ENCODE results near the gene GRM7.

Gene GRM7

GRCh38 chr3:7226393-7226792 is 365.5 kb downstream of the GRM7 start:
- Histone ChIP-seq H3K79me2 (ENCODE audit: low read length) (no peaks in the 10 kb centered on the region), H2AFZ (ENCODE audit: low read depth, low read length) (no peak overlapping the region), H3K27me3 (ENCODE audit: low read depth, low read length) (no peaks in the 10 kb centered on the region), H3K4me2 (ENCODE audit: low read length) (no peak overlapping the region), H4K20me1 (ENCODE audit: insufficient read depth, low read length) (no peaks in the 10 kb centered on the region), H3K36me3 (replicated peaks; ENCODE audit: low read depth, low read length) (no peaks in the 10 kb centered on the region), H3K9ac (ENCODE audit: low read length) (no peak overlapping the region), H3K4me1 (ENCODE audit: low read length) (no peaks in the 10 kb centered on the region), H3K27ac (ENCODE audit: low read length) (no peak overlapping the region), H3K4me3 (ENCODE audit: low read length) (no peak overlapping the region), H3K9me3 (ENCODE audit: insufficient read depth, low read length) (no peaks in the 10 kb centered on the region)
- no peak for TF ChIP-seq EZH2phosphoT487 (IDR thresholded peaks at IDR 0.05; ENCODE audit: low read depth)
- no peak for TF ChIP-seq CTCF (IDR thresholded peaks at IDR 0.05; ENCODE audit: low read depth, low read length)

- Histone ChIP-seq H3K79me2 (ENCODE audit: low read length) (no peaks in the 10 kb centered on the region), H3K4me2 (ENCODE audit: low read length) (no peak overlapping the region), H3K27me3 (ENCODE audit: low read depth, low read length) (no peaks in the 10 kb centered on the region), H3K9ac (ENCODE audit: low read length) (no peak overlapping the region), H3K4me3 (ENCODE audit: low read length) (no peak overlapping the region), H4K20me1 (ENCODE audit: insufficient read depth, low read length) (no peaks in the 10 kb centered on the region), H3K27ac (ENCODE audit: low read length) (no peak overlapping the region), H2AFZ (ENCODE audit: low read depth, low read length) (no peak overlapping the region), H3K36me3 (replicated peaks; ENCODE audit: low read depth, low read length) (no peaks in the 10 kb centered on the region), H3K9me3 (ENCODE audit: insufficient read depth, low read length) (no peaks in the 10 kb centered on the region), H3K4me1 (ENCODE audit: low read length) (no peaks in the 10 kb centered on the region)
- TF ChIP-seq CTCF (IDR thresholded peaks at IDR 0.05; ENCODE audit: low read depth, low read length) (no peak), EZH2phosphoT487 (IDR thresholded peaks at IDR 0.05; ENCODE audit: low read depth) (no peak)
Observed at GRCh38 chr3:7238565-7239295, 377.8 kb downstream of the GRM7 start.

GRCh38 chr3:7241584-7242302 is 380.8 kb downstream of the GRM7 start:
- Histone ChIP-seq H3K4me3 (ENCODE audit: low read length) (no peak overlapping the region), H3K79me2 (ENCODE audit: low read length) (no peaks in the 10 kb centered on the region), H3K36me3 (replicated peaks; ENCODE audit: low read depth, low read length) (no peaks in the 10 kb centered on the region), H3K9me3 (ENCODE audit: insufficient read depth, low read length) (no peaks in the 10 kb centered on the region), H4K20me1 (ENCODE audit: insufficient read depth, low read length) (no peaks in the 10 kb centered on the region), H3K4me1 (ENCODE audit: low read length) (no peaks in the 10 kb centered on the region), H2AFZ (ENCODE audit: low read depth, low read length) (no peak overlapping the region), H3K27ac (ENCODE audit: low read length) (no peak overlapping the region), H3K9ac (ENCODE audit: low read length) (no peak overlapping the region), H3K4me2 (ENCODE audit: low read length) (no peak overlapping the region), H3K27me3 (ENCODE audit: low read depth, low read length) (no peaks in the 10 kb centered on the region)
- TF ChIP-seq CTCF (IDR thresholded peaks at IDR 0.05; ENCODE audit: low read depth, low read length) = no peak
- TF ChIP-seq EZH2phosphoT487 (IDR thresholded peaks at IDR 0.05; ENCODE audit: low read depth) = no peak

GRCh38 chr3:7242303-7242635 is 381.4 kb downstream of the GRM7 start:
- Histone ChIP-seq H4K20me1 (ENCODE audit: insufficient read depth, low read length) (no peaks in the 10 kb centered on the region), H3K9ac (ENCODE audit: low read length) (no peak overlapping the region), H3K79me2 (ENCODE audit: low read length) (no peaks in the 10 kb centered on the region), H2AFZ (ENCODE audit: low read depth, low read length) (no peak overlapping the region), H3K4me2 (ENCODE audit: low read length) (no peak overlapping the region), H3K9me3 (ENCODE audit: insufficient read depth, low read length) (no peaks in the 10 kb centered on the region), H3K4me1 (ENCODE audit: low read length) (no peaks in the 10 kb centered on the region), H3K36me3 (replicated peaks; ENCODE audit: low read depth, low read length) (no peaks in the 10 kb centered on the region), H3K4me3 (ENCODE audit: low read length) (no peak overlapping the region), H3K27me3 (ENCODE audit: low read depth, low read length) (no peaks in the 10 kb centered on the region), H3K27ac (ENCODE audit: low read length) (no peak overlapping the region)
- TF ChIP-seq EZH2phosphoT487 (IDR thresholded peaks at IDR 0.05; ENCODE audit: low read depth) (no peak), CTCF (IDR thresholded peaks at IDR 0.05; ENCODE audit: low read depth, low read length) (no peak)
